OCI-LY1 (cell line): ENCODE results near the gene GSX2.

Experiments used
- EZH2 ChIP-seq: fragments of 200-600 bp; sonication (generic), shearing (Covaris generic); IDR thresholded peaks from 2 replicates; pipeline ENCODE4 v1.8.0; 2017; ENCODE audit warnings: borderline replicate concordance, mixed run types, mild to moderate bottlenecking, antibody characterized with exemption, low read length, moderate library complexity, mixed read lengths
- TF ChIP-seq, protein P1 (sequence below): fragments of 200-600 bp; sonication (generic), shearing (Covaris generic); IDR thresholded peaks from 2 replicates; pipeline ENCODE4 v1.5.1; 2017; ENCODE audit warnings: mild to moderate bottlenecking, antibody characterized with exemption, low read length, moderate library complexity, mixed read lengths

DNA sequence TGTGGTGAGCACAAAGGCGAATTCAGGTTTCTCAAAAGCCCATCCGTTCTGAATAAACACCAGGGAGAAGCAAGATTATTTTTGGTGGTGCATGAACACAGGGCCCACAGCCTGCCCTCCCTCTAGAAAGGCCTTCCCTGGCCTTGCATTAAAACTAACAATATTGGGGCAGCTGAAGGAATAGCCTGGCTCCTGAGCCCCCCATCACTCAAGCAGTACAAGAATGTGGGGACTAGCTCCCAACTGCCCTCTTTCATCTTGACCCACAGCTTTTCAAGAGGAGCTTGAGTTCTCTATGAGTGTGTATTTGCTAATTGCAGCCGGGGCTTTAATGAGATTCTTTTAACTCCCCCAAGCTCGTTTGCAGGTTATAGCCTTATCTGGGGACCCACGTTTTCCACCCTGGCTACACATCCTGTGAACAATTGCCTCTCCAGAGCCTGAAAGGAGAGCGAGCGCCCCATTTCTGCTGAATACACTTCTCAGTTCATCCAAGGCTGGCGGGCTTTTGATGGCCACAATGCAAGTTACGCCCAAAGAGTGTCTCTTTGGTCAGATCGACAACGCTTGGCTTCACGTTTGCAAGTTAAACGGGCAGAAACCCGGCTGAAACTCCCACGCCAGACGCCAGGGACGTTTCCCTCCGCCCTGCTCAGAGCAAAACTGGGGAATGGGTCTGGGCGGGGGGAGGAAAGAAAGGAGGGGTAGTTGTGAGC is 4.7 kb upstream of the GSX2 start:
- no peak for TF ChIP-seq EZH2
- TF ChIP-seq, protein P1, sequence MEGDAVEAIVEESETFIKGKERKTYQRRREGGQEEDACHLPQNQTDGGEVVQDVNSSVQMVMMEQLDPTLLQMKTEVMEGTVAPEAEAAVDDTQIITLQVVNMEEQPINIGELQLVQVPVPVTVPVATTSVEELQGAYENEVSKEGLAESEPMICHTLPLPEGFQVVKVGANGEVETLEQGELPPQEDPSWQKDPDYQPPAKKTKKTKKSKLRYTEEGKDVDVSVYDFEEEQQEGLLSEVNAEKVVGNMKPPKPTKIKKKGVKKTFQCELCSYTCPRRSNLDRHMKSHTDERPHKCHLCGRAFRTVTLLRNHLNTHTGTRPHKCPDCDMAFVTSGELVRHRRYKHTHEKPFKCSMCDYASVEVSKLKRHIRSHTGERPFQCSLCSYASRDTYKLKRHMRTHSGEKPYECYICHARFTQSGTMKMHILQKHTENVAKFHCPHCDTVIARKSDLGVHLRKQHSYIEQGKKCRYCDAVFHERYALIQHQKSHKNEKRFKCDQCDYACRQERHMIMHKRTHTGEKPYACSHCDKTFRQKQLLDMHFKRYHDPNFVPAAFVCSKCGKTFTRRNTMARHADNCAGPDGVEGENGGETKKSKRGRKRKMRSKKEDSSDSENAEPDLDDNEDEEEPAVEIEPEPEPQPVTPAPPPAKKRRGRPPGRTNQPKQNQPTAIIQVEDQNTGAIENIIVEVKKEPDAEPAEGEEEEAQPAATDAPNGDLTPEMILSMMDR = no peak
